NCI-H1436 treated with DMSO at 0.1 percent for 48 hours (cell line): ENCODE results near the gene PPIL3.

Experiments
- DNase-seq: peaks from one replicate; lab custom pipeline; 2025; lab: John Stamatoyannopoulos, UW

The PPIL3 gene

DNA sequence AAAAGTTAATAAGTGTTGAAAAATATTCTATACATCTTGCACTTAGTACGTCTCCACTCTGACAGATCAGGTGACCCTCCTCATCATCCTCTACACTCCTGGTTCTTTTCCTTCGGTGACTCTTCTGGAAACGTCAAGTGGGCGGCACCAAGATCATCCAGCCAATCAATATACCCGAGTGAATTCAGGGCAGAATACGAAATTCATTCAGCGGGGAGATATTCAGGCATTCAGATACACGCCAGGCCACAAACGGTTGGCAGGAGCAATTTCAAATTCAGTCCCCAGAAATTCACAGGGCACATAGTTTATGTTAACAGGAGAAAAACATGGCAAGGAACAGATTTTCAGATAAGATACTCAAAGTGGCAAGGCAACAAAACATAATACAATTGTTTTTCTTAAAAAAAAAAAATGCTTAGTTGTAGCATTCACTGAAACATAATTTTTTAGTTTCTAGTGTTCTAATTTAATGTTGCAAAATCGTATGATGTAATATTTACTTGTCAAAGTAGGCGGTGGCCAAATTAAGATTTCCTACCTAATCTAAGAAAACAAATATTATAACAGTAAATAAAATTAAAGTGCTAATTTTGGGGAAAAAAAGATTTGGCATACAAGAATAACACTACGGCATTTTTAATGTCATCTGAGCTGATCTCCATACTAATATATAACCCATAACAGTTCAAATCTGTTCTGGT lies 28.6 kb downstream of the PPIL3 start:
- DNase-seq = no peak

DNA sequence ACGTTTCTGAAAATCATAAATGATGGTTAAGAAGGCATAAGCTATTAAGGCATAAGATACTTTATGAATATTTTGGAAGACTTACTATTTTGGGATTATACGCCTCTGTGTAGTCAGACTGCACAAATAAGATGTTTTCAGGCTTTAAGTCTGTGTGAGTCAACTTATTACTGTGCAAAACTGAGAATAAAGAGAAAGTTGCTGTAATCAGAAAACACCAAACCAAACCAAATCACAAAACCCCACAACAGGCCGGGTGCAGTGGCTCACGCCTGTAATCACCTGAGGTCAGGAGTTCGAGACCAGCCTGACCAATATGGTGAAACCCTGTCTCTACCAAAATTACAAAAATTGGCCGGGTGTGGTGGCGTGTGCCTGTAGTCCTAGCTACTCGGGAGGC lies 32.1 kb downstream of the PPIL3 start:
- DNase-seq = no peak

DNA sequence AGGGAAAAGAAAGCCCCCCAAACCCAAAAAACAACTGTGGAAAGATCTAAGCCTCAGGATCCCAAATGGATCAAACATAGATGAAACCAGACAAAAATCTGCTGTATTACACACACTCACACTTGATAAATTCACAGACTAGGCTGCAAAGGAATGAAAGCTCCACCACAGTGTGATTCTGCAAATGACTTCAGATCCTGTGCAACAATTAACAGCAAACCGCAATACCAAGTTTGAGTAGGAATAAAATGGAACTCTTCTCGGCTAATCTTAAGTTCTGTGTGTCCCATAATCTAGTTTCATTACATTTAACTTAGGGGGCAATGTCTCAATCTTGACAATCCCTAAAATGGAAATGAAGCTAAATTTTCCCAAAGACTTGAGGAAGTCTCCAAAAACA lies 36.3 kb downstream of the PPIL3 start:
- DNase-seq = no peak

DNA sequence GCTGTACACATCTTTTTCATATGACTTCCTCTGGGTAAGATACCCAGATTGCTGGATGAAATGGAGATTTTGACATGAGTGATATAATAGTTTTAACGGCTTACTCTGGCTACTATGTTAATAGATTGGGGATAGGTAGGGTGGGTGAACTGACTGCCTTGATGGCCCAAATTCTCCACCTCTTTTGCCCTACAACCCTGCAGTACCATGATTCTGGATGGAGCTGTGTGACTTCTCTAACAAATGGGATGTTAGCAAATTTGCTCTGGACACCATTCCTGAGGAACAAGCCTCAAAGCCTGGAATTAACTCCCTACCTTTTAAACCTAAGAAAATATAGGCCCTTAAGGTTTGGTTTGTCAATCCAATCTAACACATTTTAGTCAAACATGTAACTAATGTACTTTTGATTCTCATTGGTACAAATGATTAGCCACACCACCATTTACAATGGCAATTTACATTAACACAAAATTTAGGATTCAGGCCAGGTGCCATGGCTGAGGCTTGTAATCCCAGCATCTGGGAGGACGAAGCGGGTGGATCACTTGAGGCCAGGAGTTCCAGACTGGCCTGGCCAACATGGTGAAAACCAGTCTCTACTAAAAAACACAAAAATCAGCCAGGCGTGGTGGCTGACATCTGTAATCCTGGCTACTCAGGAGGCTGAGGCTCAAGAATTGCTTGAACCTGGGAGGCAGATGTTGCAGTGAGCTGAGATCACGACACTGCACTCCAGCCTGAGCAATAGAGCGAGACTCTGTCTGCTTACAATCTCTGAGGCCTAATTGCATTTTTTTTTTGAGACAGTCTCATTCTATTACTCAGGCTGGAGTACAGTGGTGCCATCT lies 37.3 kb downstream of the PPIL3 start:
- no peak for DNase-seq

DNA sequence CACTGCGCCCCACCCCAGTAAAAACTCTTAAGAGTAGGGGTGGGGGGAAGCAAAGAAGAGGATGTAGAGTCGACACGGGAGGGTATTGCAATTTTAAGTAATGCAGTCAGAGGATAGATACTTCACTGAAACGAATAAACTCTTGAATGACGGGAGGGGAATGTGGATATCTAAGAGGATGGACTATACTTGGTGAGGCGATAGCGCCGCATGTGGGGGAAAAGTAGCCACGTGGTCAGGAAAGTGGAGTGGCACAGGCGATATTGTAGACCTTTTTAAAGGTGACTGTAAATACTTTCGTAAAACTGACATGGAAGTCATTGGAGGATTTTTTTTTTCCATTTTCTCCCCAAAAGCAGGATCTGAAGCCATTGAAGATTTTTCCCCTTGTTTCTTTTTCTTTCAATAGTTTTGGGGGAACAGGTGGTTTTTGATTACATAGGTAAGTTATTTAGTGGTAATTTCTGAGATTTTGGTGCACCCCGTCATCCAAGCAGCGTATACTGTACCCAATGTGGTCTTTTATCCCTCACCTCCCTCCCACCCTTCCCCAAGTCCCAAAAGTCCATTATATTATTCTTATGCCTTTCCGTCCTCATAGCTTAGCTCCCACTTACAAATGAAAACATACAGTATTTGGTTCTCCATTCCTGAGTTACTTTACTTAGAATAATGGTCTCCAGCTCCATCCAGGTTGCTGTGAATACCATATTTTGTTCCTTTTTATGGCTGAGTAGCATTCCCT lies 38.2 kb downstream of the PPIL3 start:
- no peak for DNase-seq

DNA sequence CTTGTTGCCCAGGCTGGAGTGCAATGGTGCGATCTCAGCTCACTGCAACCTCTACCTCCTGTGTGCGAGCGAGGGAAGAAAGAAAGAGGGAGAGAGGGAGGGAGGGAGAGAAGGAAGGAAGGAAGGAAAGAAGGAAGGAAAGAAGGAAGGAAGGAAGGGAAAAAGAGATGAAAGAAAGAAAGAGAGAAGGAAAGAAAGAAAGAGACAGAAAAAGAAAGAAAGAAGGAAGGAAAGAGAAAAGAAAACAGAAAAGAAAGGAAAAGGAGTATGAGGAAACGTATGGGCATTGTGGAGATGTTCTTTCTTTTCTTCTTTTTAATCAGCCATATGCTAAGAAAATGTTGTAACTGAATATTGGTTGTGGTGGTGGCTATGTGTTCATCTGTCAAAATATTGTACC lies 40.9 kb downstream of the PPIL3 start:
- no peak for DNase-seq

DNA sequence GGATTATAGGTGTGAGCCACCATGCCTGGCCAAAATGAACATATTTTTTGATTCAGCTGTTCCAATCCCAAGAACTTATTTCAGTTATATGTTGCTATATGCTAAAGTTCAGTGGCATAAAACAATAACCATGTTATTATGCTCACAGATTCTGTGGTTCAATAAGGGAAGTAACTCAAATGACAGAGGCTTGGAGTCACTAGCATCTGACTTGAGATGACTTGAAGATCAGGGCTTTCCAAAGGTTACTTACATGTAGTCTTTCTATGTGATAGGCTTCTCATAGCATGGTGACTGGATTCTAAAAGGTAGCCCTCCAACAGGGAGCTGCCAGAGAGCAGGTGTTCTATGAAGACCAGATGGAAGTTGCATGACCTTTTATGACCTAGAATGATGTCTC lies 41.6 kb downstream of the PPIL3 start:
- no peak for DNase-seq

DNA sequence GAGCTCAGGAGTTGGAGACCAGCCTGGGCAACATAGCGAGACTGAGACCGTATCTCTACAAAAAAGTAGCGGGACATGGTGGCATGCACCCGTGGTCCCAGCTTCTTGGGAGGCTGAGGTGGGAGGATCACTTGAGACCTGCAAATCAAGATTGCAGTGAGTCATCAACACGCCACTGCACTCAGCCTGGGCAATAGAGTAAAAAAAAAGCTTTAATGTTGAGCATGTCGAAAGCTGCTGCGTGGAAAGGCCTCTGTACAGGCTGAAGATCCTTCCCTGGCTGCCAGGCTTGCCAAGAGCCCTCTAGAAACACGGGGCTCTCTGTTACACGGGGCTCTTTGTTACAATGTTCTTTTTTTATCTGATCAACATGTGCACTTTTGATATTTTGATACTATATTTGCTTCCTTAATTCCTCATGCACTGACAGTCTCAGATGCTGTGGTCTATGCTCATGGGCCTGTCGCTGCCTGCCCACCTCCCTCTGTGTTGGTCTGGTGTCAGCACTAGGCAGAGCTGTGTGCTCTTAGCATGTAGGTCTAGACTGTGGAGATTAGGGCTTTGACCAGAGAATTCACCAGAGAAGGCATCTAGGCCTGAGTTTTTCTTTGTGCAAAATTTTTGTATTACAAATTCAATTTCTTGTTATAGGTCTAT lies 43.1 kb downstream of the PPIL3 start:
- no peak for DNase-seq

DNA sequence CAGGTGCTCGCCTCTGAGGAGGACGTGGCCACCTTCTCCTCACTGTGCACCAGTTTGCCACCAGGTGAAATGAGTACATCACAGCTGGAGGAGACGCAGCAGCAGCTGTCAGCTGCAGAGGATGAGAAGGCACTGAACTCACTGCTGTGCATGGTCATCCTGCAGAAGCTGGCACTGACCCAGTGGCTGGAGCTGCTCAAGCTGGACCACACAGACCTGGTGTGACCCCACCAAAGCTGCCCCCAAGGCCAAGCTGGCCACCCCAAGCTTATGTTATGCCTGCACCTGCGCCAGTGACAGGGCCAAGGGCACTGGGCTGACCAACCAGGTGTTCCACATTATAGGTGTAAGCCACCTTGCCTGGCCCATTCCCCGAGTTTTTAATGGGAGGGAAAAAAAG lies 43.7 kb downstream of the PPIL3 start:
- DNase-seq = no peak

DNA sequence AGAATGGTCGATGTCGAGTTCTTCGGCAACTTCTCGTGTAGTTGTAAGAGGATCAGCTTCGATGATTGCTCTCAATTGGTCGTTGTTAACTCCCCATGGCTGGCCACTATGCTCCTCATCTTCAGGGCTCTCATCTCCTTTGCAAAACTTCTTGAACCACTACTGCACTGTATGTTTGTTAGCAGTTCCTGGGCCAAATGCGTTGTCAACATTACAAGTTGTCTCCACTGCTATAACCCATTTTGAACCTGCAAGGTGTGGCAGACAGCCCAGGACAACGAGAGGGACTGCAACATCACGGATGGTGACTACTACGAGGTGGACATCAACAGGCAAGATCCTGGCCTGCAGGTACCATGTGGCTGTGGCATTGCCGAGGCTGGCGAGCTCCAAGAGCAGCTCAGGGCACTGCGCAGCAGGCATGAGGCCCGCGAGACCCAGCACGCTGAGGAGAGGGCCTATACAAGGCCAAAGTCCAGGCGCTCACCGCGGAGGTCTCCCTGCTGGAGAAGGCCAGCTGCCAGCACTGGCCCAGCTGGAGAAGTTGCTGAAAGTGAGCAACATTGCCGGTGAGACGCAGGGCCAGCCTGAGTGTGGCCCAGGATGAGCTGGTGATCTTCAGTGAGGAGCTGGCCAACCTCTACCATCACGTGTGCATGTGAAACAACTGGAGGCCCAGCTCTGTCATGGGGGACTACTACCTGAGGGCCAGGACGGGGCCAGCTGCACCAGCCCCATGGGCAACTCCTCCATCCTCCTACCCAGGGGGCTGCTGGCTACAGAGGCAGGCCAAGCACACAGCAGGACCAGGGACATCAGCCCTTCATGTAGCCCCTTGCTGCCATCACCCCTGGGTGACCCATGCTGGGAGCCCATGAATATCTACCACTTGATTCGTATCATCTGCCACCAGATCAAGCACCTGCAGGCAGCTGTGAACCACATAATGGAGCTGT lies 44.6 kb downstream of the PPIL3 start:
- DNase-seq = no peak

DNA sequence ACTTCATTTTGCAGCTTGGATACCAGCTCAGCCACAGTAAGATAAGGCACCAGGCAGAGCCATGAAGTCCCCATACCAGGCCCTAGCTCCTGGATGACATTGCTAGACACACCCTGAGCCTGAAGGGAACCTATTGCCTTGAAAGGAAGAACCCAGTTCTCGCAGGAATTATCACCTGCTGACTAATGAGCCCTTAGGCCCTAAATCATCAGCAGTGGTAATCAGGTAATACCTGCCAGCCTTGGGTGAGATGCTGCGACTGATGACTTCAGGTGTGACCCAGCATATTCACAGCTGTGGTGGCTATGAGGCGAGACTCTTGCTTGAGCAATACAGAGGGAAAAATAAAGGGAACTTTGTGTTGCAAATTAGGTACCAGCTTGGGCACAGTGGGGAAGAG lies 49.4 kb downstream of the PPIL3 start:
- no peak for DNase-seq

DNA sequence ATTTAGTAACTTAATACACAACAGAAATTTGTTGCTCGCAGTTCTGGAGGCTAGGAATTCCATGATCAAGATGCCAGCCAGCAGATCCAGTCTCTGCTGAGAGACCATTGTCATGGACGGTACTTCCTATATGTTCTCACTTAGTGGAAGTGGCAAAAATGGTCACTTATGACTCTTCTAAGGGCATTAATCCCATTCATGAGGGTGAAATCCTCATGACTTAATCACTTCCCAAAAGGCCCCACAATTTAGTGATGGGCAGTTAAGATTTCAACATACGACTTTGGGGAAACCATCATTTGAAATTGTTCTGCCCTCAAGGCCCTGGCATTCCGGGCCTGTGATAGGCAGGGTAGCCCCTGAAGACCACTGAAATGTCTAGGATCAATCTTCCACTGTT lies 54.2 kb downstream of the PPIL3 start:
- no peak for DNase-seq

DNA sequence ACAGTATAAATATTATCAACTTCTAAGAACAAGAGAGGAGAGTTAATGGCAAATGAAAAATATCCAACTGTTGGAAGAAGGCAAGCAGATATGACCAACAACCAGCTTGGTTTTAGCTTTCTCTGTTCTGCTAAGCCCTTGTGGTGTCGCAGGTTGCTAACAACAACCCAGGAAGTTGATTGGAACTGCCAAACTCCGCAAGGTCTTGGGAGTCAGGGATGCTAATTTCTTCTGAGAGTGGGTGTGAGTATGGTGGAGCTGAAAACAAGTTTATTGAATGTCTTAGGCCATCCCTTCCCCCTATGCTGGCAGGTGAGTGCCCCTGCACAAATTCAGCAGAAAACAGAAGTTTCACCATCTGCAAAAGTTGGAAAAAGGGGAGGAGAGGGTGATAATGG lies 59.6 kb downstream of the PPIL3 start:
- no peak for DNase-seq

DNA sequence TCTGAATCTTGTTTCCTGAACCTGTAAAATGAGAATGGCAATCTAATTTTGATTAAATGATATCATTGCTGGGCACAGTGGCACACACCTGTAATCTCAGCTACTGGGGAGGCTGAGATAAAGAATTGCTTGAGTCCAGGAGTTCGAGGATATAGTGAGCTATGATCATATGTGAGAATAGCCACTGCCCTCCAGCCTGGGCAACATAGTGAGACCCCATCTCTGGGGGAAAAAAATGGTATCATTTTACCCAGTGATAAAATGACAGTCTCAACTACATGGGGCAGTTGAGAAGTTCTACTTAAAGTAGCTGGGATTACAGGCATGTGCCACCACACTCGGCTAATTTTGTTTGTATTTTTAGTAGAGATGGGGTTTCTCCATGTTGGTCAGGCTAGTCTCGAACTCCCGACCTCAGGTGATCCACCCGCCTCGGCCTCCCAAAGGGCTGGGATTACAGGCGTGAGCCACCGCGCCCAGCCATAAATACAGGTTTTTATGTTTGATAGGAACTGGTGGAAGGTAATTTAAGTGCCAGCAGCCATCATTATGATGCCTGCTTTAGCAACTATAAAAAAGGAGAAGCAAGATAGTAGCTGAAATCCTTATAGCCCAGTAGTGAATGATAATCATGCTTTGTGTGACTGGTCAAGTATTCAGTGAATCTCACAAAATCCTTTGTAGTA lies 60.2 kb downstream of the PPIL3 start:
- no peak for DNase-seq

DNA sequence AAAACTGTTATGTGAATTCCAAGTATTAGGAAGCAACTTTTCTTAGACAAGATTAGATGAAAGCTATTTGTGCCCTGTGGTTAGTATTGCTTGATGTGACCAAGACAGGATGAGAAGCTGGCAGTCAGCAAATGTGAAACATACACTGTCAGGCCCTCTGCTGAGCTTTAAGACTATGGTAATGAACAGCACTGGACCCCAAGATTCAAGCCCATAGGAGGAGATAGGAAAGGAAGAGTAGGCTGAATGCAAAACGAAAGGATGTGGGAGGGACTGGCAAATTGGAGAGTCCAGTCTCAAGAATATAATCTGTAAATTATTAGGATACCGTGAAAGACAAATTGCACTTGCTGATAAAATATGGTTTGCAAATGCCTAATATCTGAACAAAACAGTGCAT lies 60.8 kb downstream of the PPIL3 start:
- no peak for DNase-seq

DNA sequence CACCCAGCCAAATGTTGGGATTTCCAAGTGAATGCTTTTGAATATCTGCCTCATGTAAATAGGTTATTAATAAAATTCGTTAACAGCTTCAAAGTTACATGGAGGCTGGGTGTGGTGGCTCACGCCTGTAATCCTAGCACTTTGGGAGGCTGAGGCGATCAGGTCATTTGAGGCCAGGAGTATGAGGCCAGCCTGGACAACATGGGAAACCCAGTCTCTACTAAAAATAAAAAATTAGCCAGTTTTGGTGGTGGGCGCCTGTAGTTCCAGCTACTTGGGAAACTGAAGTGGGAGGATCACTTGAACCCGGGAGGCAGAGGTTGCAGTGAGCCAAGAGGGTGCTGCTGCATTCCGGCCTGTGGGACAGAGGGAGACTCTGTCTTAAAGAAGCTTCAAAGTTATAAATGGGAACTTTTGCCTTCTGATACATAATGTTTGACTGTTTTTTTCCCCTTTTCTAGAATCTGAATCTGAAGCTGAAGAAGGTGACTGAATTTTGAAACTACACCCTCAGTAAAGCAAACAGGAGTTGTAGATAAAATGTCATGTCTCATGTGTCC lies 67.1 kb downstream of the PPIL3 start:
- DNase-seq = no peak
